Measurements from ENCODE around the gene CD86. TPM values are rescaled to one million over a fixed set of nuclear protein-coding genes. Genes with fewer than 3 reads are reported as not detected.

CD86 gene
- total RNA-seq, 1 experiment from 2014 or later: not detected

- no peaks in the 10 kb centered on the region for H3K4me1 ChIP-seq (ENCODE audit: control insufficient read depth in 1 of 2, insufficient read depth in 2 of 2, low read length in 2 of 2)
- no peaks in the 10 kb centered on the region for H3K9me2 ChIP-seq (ENCODE audit: insufficient read depth)
- intact Hi-C loops (cut with micrococcal nuclease): no loop called here
- 0 out of 2 replicates have a peak, but pooled peaks cover 14% of the 10 kb centered on the region for H3K27me3 ChIP-seq (ENCODE audit: insufficient read depth, low read length)
- ATAC-seq (no peak), DNase-seq (ENCODE audit: low read depth, low spot score) (no peak)
- ChIA-PET CTCF (interaction anchor here (4.1 kb wide), 1 partner anchor 160 kb away, joined by 50 read pairs; no protein-coding TSS in a partner anchor), POLR2A (interaction anchor here (0.6 kb wide), 1 partner anchor 223 kb away, joined by 3 read pairs; no protein-coding TSS in a partner anchor), RAD21 (ENCODE audit: low non-redundant PET in 1 of 2, low total read pairs in 2 of 2, uncharacterized antibody in 2 of 2, unreplicated experiment in 2 of 2) (no interaction called here)
- no peak overlapping the region for H3K27ac ChIP-seq (ENCODE audit: low read depth, low read length)
- H4K20me1 ChIP-seq (ENCODE audit: insufficient read depth): no peaks in the 10 kb centered on the region
- no peaks in the 10 kb centered on the region for H3K36me3 ChIP-seq (ENCODE audit: control insufficient read depth in 1 of 2, insufficient read depth in 2 of 2, low read length in 2 of 2)
- no peak overlapping the region for H2AFZ ChIP-seq (ENCODE audit: low read depth, low read length, poor library complexity, severe bottlenecking)
- no peak overlapping the region for H3K9ac ChIP-seq (ENCODE audit: low read length)
- H3K9me3 ChIP-seq (ENCODE audit: control insufficient read depth in 1 of 2, insufficient read depth in 1 of 2, low read depth in 1 of 2, low read length in 2 of 2): no peaks in the 10 kb centered on the region
- TF ChIP-seq POLR2A (IDR thresholded peaks at IDR 0.05; ENCODE audit: borderline replicate concordance, extremely low read depth, insufficient read depth, insufficient read length) (no peak), EZH2phosphoT487 (IDR thresholded peaks at IDR 0.05; ENCODE audit: borderline replicate concordance) (no peak), YY1 (IDR thresholded peaks at IDR 0.05; ENCODE audit: extremely low read depth, insufficient replicate concordance, low read depth, low read length) (no peak), FOSL1 (IDR thresholded peaks at IDR 0.05; ENCODE audit: low read depth) (no peak), CBX3 (IDR thresholded peaks at IDR 0.05; ENCODE audit: low read depth) (no peak), SIN3A (IDR thresholded peaks at IDR 0.05; ENCODE audit: low read depth) (no peak), JUND (IDR thresholded peaks at IDR 0.05) (no peak), ZFX (IDR thresholded peaks at IDR 0.05) (no peak), CEBPB (IDR thresholded peaks at IDR 0.05; ENCODE audit: low read depth) (no peak), ZNF274 (IDR thresholded peaks at IDR 0.05; ENCODE audit: low read depth, low read length) (no peak), REST (IDR thresholded peaks at IDR 0.05; ENCODE audit: low read depth) (no peak), MAX (IDR thresholded peaks at IDR 0.05) (no peak), CTCF (IDR thresholded peaks at IDR 0.05 in 2 of 3, conservative IDR thresholded peaks at IDR 0.05 in 1 of 3; ENCODE audit: borderline replicate concordance in 1 of 3, insufficient read depth in 1 of 3, low read depth in 2 of 3, low read length in 2 of 3) (no peak), RAD21 (IDR thresholded peaks at IDR 0.05; ENCODE audit: low read depth) (no peak)
- H3K4me2 ChIP-seq (ENCODE audit: low read length): no peak overlapping the region
- BruUV-seq (replicated peaks): no TSS peak
- H3K4me3 ChIP-seq (replicated peaks in 1 of 2; ENCODE audit: low read depth in 1 of 2, low read length in 2 of 2): no peak overlapping the region
- no peaks in the 10 kb centered on the region for H3K79me2 ChIP-seq (ENCODE audit: insufficient read depth, low read length)
Observed at GRCh38 chr3:122099255-122099654, 44.1 kb downstream of the CD86 start.

All from HCT116 (cell line).